LoVo (cell line): ENCODE data around the gene UBR7.
"Not testable (repeated sequence)": the region's sequence is repeated elsewhere in the genome, so short reads cannot be mapped to it uniquely, and the experiment has no call there.

Experiments used
- DNase-seq: peaks from one replicate; pipeline ENCODE4 v3.0.0-alpha.2; 2016; ENCODE audit warnings: low spot score

Gene UBR7

GRCh38 chr14:93195316-93195999, 11.6 kb upstream of the UBR7 start:
- no peak for DNase-seq

DNA sequence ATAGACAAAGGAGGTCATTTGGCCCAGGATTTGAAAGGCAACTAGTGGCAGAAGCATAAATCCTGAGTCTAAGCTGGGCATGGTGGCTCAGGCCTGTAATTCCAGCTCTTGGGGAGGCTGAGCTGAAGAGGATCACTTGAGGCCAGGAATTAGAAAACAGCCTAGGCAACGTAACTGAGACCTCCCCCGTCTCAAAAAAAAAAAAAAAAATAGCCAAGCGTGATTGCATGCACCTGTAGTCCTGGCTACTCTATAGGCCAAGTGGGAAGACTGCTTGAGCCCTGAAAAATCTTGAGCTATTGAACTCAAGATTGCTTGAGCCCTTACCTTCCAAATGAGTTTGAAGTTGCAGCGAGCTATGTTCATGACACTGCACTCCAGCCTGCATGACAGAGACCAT, 8.0 kb upstream of the UBR7 start:
- DNase-seq = no peak

- DNase-seq = no peak
Observed at GRCh38 chr14:93200553-93200952, 6.5 kb upstream of the UBR7 start.

- no peak for DNase-seq
Observed at GRCh38 chr14:93201155-93201704, 5.8 kb upstream of the UBR7 start.

GRCh38 chr14:93207468-93208308, 632 bp downstream of the UBR7 start:
- peak; percentile 43 for DNase-seq

GRCh38 chr14:93212432-93212831, 5.4 kb downstream of the UBR7 start:
- no peak for DNase-seq

DNA sequence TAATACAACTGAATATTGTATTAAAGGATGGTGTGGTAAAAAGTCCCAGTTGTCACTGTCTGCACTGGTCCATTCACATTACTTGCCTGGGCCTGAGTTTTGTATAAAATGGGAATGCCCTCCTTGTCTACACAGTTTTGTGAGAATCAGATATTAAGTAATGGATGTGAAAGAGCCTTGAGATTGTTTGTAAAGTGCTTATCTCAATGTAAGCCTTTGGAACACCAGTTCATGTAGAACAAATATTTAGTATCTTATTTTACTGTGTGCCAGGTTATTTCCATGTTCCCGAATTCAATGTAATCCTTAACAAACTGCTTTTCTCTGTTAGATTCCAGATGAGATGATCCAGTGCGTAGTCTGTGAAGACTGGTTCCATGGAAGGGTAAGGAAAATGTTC, 7.5 kb downstream of the UBR7 start:
- DNase-seq = no peak

GRCh38 chr14:93219103-93219726, 12.2 kb downstream of the UBR7 start:
- DNase-seq = peak; percentile 45

DNA sequence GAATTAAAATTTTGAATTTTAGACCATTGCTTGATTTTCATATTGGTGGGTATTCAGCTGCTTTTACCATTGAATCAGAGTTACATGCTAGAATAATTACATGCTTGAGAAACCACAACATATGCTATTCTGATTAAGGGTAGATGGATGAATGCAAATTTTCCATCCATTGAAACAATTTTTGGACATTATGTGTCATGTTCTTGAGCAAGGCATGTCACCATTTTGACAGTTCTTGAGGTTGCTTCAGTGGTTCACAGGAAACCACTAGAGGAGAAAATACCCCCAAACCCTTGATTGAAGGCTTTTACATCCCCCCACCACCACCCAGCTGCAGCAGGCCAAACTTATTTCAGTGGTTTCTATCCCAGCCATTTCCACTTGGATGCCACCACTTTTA, 13.5 kb downstream of the UBR7 start:
- DNase-seq = no peak

GRCh38 chr14:93223565-93223964, 16.5 kb downstream of the UBR7 start:
- DNase-seq = no peak

GRCh38 chr14:93228550-93228949, 21.5 kb downstream of the UBR7 start:
- DNase-seq = no peak

DNA sequence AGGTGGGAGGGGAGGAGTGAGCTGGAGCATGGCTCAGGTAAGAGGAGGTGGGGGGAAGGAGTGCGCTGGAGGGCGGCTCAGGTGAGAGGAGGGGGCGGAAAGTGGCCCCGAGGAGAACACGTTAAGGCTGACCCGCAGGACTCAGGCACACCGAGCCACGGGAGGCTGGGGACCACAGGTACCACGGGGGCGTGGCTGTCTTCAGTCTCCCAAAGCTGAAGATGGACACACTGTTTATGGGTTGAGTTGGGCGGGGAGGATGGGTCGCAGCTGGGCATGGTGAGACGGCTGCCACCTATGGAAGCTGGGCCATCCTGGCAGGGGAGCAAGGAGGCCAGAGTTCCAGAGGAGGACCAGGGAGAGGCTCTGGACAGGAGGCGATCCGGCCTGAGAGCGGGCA, 23.5 kb downstream of the UBR7 start:
- DNase-seq = no peak

GRCh38 chr14:93231129-93231979, 24.3 kb downstream of the UBR7 start:
- DNase-seq = no peak

DNA sequence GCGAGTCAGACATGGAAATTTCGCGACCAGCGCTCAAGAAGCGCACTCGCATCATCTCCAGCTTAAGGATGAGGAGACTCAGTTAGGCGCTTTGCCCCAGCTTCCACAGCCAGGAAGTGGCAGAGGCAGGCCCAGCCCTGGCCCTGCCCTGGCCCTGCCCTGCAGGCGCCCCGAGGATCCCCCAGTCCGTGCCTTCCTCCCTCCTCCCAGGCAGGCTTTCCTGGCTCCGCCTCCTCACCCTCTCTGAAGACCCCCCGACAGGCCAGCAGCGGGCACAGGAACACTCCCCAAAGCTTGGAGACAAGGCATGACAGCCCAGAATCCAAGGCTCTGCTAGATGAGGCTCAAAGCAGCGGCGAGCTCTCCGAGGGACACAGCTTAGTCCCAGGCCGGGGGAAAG, 25.1 kb downstream of the UBR7 start:
- DNase-seq = no peak

GRCh38 chr14:93233078-93233477, 26.0 kb downstream of the UBR7 start:
- DNase-seq = not testable (repeated sequence)

DNA sequence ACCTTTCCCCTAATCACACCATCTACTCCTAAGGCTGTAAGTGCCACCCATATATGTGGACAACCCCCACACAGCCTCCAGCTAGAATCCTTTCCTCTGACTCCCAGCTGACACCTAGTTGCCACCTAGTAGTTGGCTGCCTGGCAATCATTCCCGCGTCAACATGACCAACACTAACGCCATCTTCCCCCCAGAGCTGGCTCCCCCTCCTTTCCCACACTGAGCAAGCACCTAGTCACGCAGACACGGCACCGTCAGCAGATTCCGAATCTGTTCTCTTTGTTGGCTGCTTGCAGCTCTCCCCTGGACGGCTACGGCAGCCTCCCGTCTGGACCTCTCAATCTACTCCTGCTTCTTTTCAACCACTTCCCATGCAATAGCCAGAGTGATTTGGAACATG, 27.7 kb downstream of the UBR7 start:
- no peak for DNase-seq

DNA sequence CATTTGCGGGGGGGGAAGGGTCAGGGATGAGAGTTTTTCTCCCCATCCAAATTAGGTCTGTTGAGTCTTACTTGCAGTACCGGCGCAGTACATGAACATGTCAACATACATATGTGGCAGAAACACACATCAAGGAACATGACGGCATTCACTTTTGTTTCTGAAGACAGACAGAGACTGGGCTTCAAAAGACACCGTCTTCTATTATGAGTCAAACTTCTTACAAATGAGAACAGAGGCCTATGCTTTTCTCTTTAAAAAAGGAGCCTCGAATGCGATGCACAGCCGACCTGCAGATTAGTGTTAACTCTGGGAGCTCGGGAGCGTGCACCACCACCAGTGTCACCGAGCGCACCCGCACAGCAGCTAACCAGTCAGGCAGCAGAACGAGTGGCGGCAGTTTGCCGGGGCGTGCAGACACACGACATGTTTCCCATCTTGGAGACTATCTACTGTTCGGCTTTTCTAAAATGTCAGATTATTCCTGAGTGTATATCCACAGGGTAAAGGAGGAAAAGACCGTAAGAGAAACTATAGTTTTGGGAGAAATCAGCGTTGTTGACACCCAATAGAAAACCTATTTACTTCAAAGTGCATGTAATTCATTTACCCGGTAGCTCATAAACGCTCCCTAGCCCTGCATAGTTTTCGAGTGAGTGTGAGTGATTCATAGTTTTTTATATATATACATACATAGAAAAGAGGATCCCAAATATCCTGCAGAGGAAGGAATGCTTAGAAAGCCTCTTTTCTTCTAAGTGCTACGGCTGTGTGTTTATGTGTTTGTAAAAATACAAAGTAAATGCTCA, 33.0 kb downstream of the UBR7 start:
- DNase-seq = peak; percentile 84

DNA sequence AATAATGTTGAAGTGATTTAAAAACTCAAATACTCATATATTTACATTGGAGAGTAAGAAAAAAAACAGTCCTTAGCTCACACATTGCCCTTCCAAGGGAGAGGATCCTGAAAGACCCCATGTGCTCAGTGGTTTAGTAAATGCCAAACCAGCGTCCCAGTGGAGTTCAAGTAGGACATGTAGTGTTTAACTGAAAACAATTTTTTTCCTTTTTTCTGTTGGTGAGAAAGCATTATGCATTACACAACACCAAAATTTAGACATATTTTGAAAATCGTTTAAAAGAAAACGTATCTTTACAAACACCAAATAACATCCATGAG, 33.6 kb downstream of the UBR7 start:
- DNase-seq = no peak

GRCh38 chr14:93245764-93246420, 38.8 kb downstream of the UBR7 start:
- no peak for DNase-seq

DNA sequence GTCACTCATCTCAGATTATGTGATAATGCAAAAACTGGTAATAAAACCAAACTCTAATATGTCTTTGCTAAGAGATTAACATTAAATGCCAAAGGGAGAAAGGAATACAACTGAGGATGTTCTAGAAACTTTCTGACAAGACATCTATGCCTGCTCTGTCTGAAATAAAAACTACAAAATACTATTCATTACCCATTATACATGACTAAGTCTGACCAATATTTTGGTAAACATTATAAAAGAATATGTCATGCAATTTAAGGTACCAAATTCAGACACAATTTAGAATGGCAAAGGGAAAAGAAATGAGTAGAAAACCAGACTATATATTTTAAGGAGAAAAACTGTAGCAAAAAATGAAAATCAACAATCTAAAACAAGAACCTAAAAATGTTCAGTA, 39.5 kb downstream of the UBR7 start:
- DNase-seq = no peak
